Ovary (tissue), 9 donors: ENCODE data around the gene FNIP2. TPM values are rescaled to one million over a fixed set of nuclear protein-coding genes. Genes with fewer than 3 reads are reported as not detected.

Source experiments
- DNase-seq, 5 donors: peaks; one replicate each; pipeline ENCODE4 v3.0.0-alpha.2; 2019 to 2020
- H3K27ac ChIP-seq, 2 donors: fragments of 200-600 bp; one replicate each; pipeline versions ENCODE4 v1.5.1 to v1.8.0; 2019 to 2022
- H3K27me3 ChIP-seq: fragments of 200-600 bp; one replicate; pipeline ENCODE4 v1.8.0; 2022
- H3K36me3 ChIP-seq: fragments of 200-600 bp; sonication (generic); one replicate; pipeline ENCODE4 v1.5.1; 2019
- H3K4me1 ChIP-seq: one replicate; pipeline ENCODE4 v1.8.1; 2013; ENCODE audit warnings: mild to moderate bottlenecking, moderate library complexity; ENCODE audit not compliant: insufficient read depth
- H3K4me3 ChIP-seq: fragments of 200-600 bp; sonication (generic); one replicate; pipeline ENCODE4 v1.5.1; 2017
- H3K9me3 ChIP-seq, 2 donors: fragments of 200-600 bp in 1 of 2; sonication (generic) in 1 of 2; one replicate each; pipeline versions ENCODE4 v1.5.1 to v1.8.1; 2013 to 2019; ENCODE audit warnings: mild to moderate bottlenecking in 1 of 2, moderate library complexity in 1 of 2
- CTCF ChIP-seq, 3 donors: fragments of 450-650 bp in 2 of 3; fragments of 200-600 bp in 1 of 3; IDR thresholded peaks; one replicate each; pipeline versions ENCODE4 v1.5.1 to v1.8.0; 2016 to 2022; ENCODE audit warnings: antibody characterized with exemption in 3 of 3, mild to moderate bottlenecking in 1 of 3
- EP300 ChIP-seq: sonication (generic); formaldehyde crosslinking; IDR thresholded peaks from one replicate; pipeline ENCODE4 v1.6.1; 2017; ENCODE audit warnings: antibody characterized with exemption
- POLR2A ChIP-seq: fragments of 450-650 bp; IDR thresholded peaks from one replicate; pipeline ENCODE4 v1.6.1; 2017; ENCODE audit warnings: antibody characterized with exemption, mild to moderate bottlenecking, moderate library complexity
- WGBS, 3 donors: extraction: QIAGEN DNeasy Blood & Tissue Kit in 1 of 3; methylation state at CpG; one replicate each; pipeline versions ENCODE4 v1.1.5 to v1.1.7; 2013 to 2017; 5-methylcytosine and 5-hydroxymethylcytosine counted together
- intact Hi-C, 4 donors: fragments of 100-400 bp; cut with DNase I; formaldehyde crosslinking; loops; one replicate each; pipeline versions ENCODE4 v1.11.0 to v1.15.1; 2022 to 2023
- polyA plus RNA-seq, 2 donors: library from polyadenylated mRNA; stranded (reverse); fragments of 200-250 nt in 1 of 2; fragments of 350-450 nt in 1 of 2; fragmentation: Illumina TruSeq in 1 of 2; extraction: RNeasy Lipid Tissue Mini Kit (QIAGEN cat#74804) in 1 of 2; gene quantifications; one replicate each; pipeline ENCODE4 v1.2.3, GENCODE V29; 2013 to 2014
- total RNA-seq, 7 donors: library from RNA; depleted of rRNA in 2 of 7; stranded (reverse); fragments of >200 nt in 2 of 7; fragmentation: NEBNext Ultra II Directional in 3 of 7; extraction: Animal tissue kit (Norgen Biotek cat#: 25700) in 3 of 7; gene quantifications; one replicate each; pipeline versions ENCODE4 v1.1.0 to v1.2.4, GENCODE V29; 2016 to 2023
- donor health status: DM: no; HTN: no; CAD: no; lungs with moderate emphysema.
- donor health status: DM: no; HTN: no; CAD: no.
- donor health status: Bipolar disorder and iron deficiency.
- donor health status: DM: yes; HTN: yes; CAD: no.
- donor health status: DM: no; HTN: no; CAD: no.
- donor health status: DM: yes; HTN: yes; CAD: no.

The FNIP2 gene
- total and polyA plus RNA-seq, 9 donors = 6.1 to 34.1 (median 20.4) TPM

GRCh38 chr4:158786955-158787354 lies 18.1 kb downstream of the FNIP2 start:
- no peaks in the 10 kb centered on the region for H3K36me3 ChIP-seq
- H3K4me1 ChIP-seq = peaks cover 4% of the 10 kb centered on the region
- no peak overlapping the region for H3K27ac ChIP-seq
- no peaks in the 10 kb centered on the region for H3K27me3 ChIP-seq
- H3K9me3 ChIP-seq = no peaks in the 10 kb centered on the region
- TF ChIP-seq EP300 = no peak
- no peak for DNase-seq
- intact Hi-C loops = no loop called here
- H3K4me3 ChIP-seq = no peak overlapping the region

GRCh38 chr4:158787709-158788475 lies 19.1 kb downstream of the FNIP2 start:
- Histone ChIP-seq H3K27me3 (no peaks in the 10 kb centered on the region), H3K36me3 (no peaks in the 10 kb centered on the region), H3K27ac (no peak overlapping the region), H3K4me1 (peaks cover 5% of the 10 kb centered on the region), H3K4me3 (no peak overlapping the region), H3K9me3 (no peaks in the 10 kb centered on the region)
- 90 to 95% (median 95%) methylated on average over 15 of the region's 15 CpGs for WGBS, 3 donors
- intact Hi-C loops = no loop called here
- TF ChIP-seq EP300 (no peak), CTCF (IDR thresholded peaks at IDR 0.05) (no peak), POLR2A (no peak)
- no peak for DNase-seq

GRCh38 chr4:158788516-158788915 lies 19.7 kb downstream of the FNIP2 start:
- peaks cover 7% of the 10 kb centered on the region for H3K4me1 ChIP-seq
- no peaks in the 10 kb centered on the region for H3K27me3 ChIP-seq
- 81 to 95% (median 93%) methylated on average over 1 of the region's 1 CpG for whole genome bisulfite sequencing, 3 donors
- DNase-seq = no peak
- TF ChIP-seq POLR2A = no peak
- no peak for TF ChIP-seq CTCF (IDR thresholded peaks at IDR 0.05)
- TF ChIP-seq EP300 = no peak
- H3K36me3 ChIP-seq = no peaks in the 10 kb centered on the region
- H3K27ac ChIP-seq = no peak overlapping the region
- intact Hi-C loops = no loop called here
- H3K9me3 ChIP-seq = no peaks in the 10 kb centered on the region
- no peak overlapping the region for H3K4me3 ChIP-seq

- intact Hi-C loops = no loop called here
Observed at GRCh38 chr4:158789853-158790252, 21.0 kb downstream of the FNIP2 start.

More at GRCh38 chr4:158789853-158790252, 21.0 kb downstream of the FNIP2 start:
- no peak overlapping the region for H3K4me3 ChIP-seq
- H3K4me1 ChIP-seq = peaks cover 6% of the 10 kb centered on the region
- 96 to 97% (median 96%) methylated on average over 8 of the region's 8 CpGs for WGBS, 3 donors
- TF ChIP-seq EP300 (no peak), CTCF (IDR thresholded peaks at IDR 0.05) (no peak), POLR2A (no peak)
- no peak for DNase-seq
- H3K36me3 ChIP-seq = no peaks in the 10 kb centered on the region
- H3K9me3 ChIP-seq = no peaks in the 10 kb centered on the region
- H3K27me3 ChIP-seq = no peaks in the 10 kb centered on the region
- no peak overlapping the region for H3K27ac ChIP-seq
